SU-DHL-6 (cell line): ENCODE measurements around the gene WWC1.

Experiments
- CTCF ChIP-seq: fragments of 200-600 bp; sonication (generic); IDR thresholded peaks from one replicate; pipeline ENCODE4 v1.5.1; 2017; ENCODE audit warnings: antibody characterized with exemption, mild to moderate bottlenecking, low read length, moderate library complexity; ENCODE audit not compliant: insufficient read depth, poor library complexity, severe bottlenecking
- EZH2phosphoT487 ChIP-seq: fragments of 200-600 bp; sonication (generic), shearing (Covaris generic); conservative IDR thresholded peaks from 2 replicates; pipeline ENCODE4 v1.6.1; 2018; ENCODE audit warnings: mild to moderate bottlenecking, antibody characterized with exemption, low read length, moderate library complexity, mixed read lengths

DNA sequence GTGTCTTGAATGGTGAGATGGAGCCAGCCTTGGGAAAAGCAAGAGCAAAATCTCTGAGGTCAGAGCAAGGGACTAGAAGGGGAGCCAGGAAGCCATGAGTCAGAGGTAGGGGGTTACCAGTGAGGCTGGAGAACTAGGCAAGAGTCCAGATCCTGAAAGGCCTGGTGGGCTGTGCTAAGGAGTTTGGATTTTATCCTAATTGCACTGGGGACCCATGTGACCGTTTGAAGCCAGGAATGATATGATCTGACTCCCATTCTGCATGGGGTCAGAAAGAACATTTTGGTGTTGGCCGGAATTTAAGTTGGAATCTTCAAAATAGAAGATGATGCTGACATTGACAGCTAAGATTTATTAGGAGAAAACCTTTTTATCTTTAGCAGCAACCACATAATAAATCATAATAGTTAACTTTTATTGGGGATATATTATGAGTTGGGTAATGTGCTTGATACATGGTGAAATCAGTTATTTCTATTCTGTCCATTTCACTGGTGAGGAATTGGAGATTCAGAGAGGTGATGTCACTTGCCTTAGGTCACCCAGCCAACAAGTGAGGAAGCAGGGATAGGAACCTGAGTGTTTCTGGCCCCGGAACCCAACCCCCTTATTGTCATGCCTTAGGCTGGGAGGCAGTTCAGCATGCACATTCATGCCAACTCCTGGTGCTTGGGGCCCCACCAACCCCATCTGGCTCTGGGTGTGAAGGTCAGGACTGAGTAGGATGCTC is 133.3 kb downstream of the WWC1 start:
- TF ChIP-seq CTCF (no peak), EZH2phosphoT487 (no peak)
